Liver (tissue), 9 donors: Measurements from ENCODE around the gene DEPDC5. TPM values are rescaled to one million over a fixed set of nuclear protein-coding genes. Genes with fewer than 3 reads are reported as not detected.

Experiments
- DNase-seq: peaks from one replicate; pipeline ENCODE4 v3.0.0-alpha.2; 2017; ENCODE audit warnings: low spot score
- H3K27ac ChIP-seq, 2 donors: one replicate each; pipeline ENCODE4 v1.7.0; 2013; ENCODE audit warnings: inconsistent platforms in 2 of 2, low read length in 2 of 2, control low read depth in 1 of 2, low read depth in 1 of 2, mild to moderate bottlenecking in 1 of 2
- H3K27me3 ChIP-seq, 4 donors: one replicate each; pipeline versions ENCODE4 v1.6.1 to v1.7.0; 2013; ENCODE audit warnings: low read length in 3 of 4, inconsistent platforms in 1 of 4, mild to moderate bottlenecking in 1 of 4, moderate library complexity in 1 of 4; ENCODE audit not compliant: control insufficient read depth in 4 of 4, insufficient read depth in 4 of 4
- H3K36me3 ChIP-seq, 4 donors: one replicate each; pipeline versions ENCODE4 v1.6.1 to v1.7.0; 2013; ENCODE audit warnings: low read length in 3 of 4, mild to moderate bottlenecking in 3 of 4, low read depth in 1 of 4, moderate library complexity in 1 of 4; ENCODE audit not compliant: control insufficient read depth in 4 of 4, insufficient read depth in 3 of 4
- H3K4me1 ChIP-seq, 4 donors: one replicate each; pipeline versions ENCODE4 v1.6.1 to v1.7.0; 2013; ENCODE audit warnings: low read length in 3 of 4, mild to moderate bottlenecking in 3 of 4, moderate library complexity in 1 of 4; ENCODE audit not compliant: control insufficient read depth in 4 of 4, insufficient read depth in 4 of 4
- H3K4me3 ChIP-seq, 3 donors: one replicate each; pipeline versions ENCODE4 v1.6.1 to v1.7.0; 2013; ENCODE audit warnings: low read length in 3 of 3, control low read depth in 1 of 3, low read depth in 1 of 3, mild to moderate bottlenecking in 1 of 3
- H3K9ac ChIP-seq, 2 donors: one replicate each; pipeline ENCODE4 v1.7.0; 2013; ENCODE audit warnings: low read length in 2 of 2, mild to moderate bottlenecking in 2 of 2, moderate library complexity in 2 of 2, control low read depth in 1 of 2, low read depth in 1 of 2
- H3K9me3 ChIP-seq, 4 donors: one replicate each; pipeline versions ENCODE4 v1.6.1 to v1.7.0; 2013; ENCODE audit warnings: low read length in 3 of 4; ENCODE audit not compliant: control insufficient read depth in 4 of 4
- ATF3 ChIP-seq: IDR thresholded peaks from 2 replicates; pipeline ENCODE4 v1.6.1; 2016; ENCODE audit warnings: antibody characterized with exemption
- EGR1 ChIP-seq, 2 donors: IDR thresholded peaks; 2 replicates each; pipeline ENCODE4 v1.6.1; 2016 to 2018; ENCODE audit warnings: antibody characterized with exemption in 2 of 2, low read depth in 2 of 2
- FOXA1 ChIP-seq: IDR thresholded peaks from 2 replicates; pipeline ENCODE4 v1.6.1; 2016; ENCODE audit warnings: antibody characterized with exemption
- GABPA ChIP-seq, 2 donors: IDR thresholded peaks in 1 of 2; conservative IDR thresholded peaks in 1 of 2; 2 replicates each; pipeline ENCODE4 v1.6.1; 2016; ENCODE audit warnings: antibody characterized with exemption in 2 of 2, mild to moderate bottlenecking in 1 of 2, moderate library complexity in 1 of 2
- HNF4A ChIP-seq, 2 donors: conservative IDR thresholded peaks; 2 replicates each; pipeline ENCODE4 v1.6.1; 2016; ENCODE audit warnings: antibody characterized with exemption in 2 of 2, mild to moderate bottlenecking in 2 of 2
- HNF4G ChIP-seq: IDR thresholded peaks from 2 replicates; pipeline ENCODE4 v1.6.1; 2016; ENCODE audit warnings: antibody characterized with exemption
- JUND ChIP-seq, 2 donors: IDR thresholded peaks; 2 replicates each; pipeline ENCODE4 v1.6.1; 2016; ENCODE audit warnings: antibody characterized with exemption in 2 of 2
- NR2F2 ChIP-seq: IDR thresholded peaks from 2 replicates; pipeline ENCODE4 v1.6.1; 2016; ENCODE audit warnings: antibody characterized with exemption
- RAD21 ChIP-seq, 2 donors: IDR thresholded peaks; 2 replicates each; pipeline ENCODE4 v1.6.1; 2016; ENCODE audit warnings: antibody characterized with exemption in 2 of 2, mild to moderate bottlenecking in 2 of 2
- RXRA ChIP-seq, 2 donors: IDR thresholded peaks; 2 replicates each; pipeline ENCODE4 v1.6.1; 2017 to 2018; ENCODE audit warnings: antibody characterized with exemption in 2 of 2, mild to moderate bottlenecking in 1 of 2
- SP1 ChIP-seq: IDR thresholded peaks from 2 replicates; pipeline ENCODE4 v1.6.1; 2018; ENCODE audit warnings: antibody characterized with exemption, mild to moderate bottlenecking
- TAF1 ChIP-seq: conservative IDR thresholded peaks from 2 replicates; pipeline ENCODE4 v1.6.1; 2016; ENCODE audit warnings: antibody characterized with exemption, mild to moderate bottlenecking
- YY1 ChIP-seq: IDR thresholded peaks from 2 replicates; pipeline ENCODE4 v1.6.1; 2016; ENCODE audit warnings: antibody characterized with exemption, mild to moderate bottlenecking
- ZBTB33 ChIP-seq: IDR thresholded peaks from 2 replicates; pipeline ENCODE4 v1.6.1; 2016; ENCODE audit warnings: antibody characterized with exemption
- WGBS: extraction: QIAGEN DNeasy Blood & Tissue Kit; methylation state at CpG from one replicate; pipeline ENCODE4 v1.1.7; 2013; 5-methylcytosine and 5-hydroxymethylcytosine counted together
- polyA plus RNA-seq, 2 donors: library from polyadenylated mRNA; stranded (reverse) in 1 of 2; unstranded in 1 of 2; fragments of 200-250 nt in 1 of 2; fragments of >200 nt in 1 of 2; fragmentation: Nextera tagmentation in 1 of 2; extraction: Ambion mirVana in 1 of 2; gene quantifications; one replicate each; pipeline versions ENCODE4 v1.2.1 to v1.2.3, GENCODE V29; 2013 to 2015
- total RNA-seq, 2 donors: library from RNA; depleted of rRNA; stranded (reverse); fragments of >200 nt; gene quantifications; one replicate each; pipeline ENCODE4 v1.2.3, GENCODE V29; 2014
- donor health status: healthy.
- donor health status: healthy.
- donor health status: healthy.
- donor health status: healthy.
- donor health status: healthy.

The DEPDC5 gene
- total and polyA plus RNA-seq, 4 donors, result 5.5 to 19.4 (median 12.6) TPM

DNA sequence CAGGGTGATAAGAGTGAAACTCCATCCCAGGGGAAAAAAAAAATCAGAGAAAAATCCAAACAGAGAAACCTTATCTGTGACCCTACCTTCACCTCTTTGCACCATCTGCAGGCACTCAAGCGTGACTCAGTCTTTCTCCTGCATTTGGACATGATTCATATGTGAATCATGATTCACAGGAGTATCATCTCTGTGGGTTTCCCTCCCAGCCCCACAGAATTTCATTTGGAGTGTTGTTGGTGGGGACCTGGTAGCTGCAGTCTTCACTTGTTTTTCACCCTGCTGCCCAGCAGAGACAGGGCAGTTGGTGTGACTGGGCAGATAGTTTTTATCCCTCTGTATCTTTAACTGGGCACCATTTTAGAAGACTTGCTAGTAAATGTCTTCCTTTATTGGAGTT lies 75.7 kb downstream of the DEPDC5 start:
- Histone ChIP-seq H3K4me3 (no peak overlapping the region), H3K9me3 (no peaks in the 10 kb centered on the region), H3K27me3 (no peaks in the 10 kb centered on the region), H3K4me1 (peaks cover 2 to 29% (median 16%) of the 10 kb centered on the region in 4 donors), H3K36me3 (peaks cover 3 to 19% (median 10%) of the 10 kb centered on the region in 4 donors), H3K9ac (no peak overlapping the region), H3K27ac (peak overlapping the region; percentile 62 to 74)
- WGBS, result 66% methylated on average over 1 of the region's 1 CpG
- TF ChIP-seq GABPA (IDR thresholded peaks at IDR 0.05 in 1 of 2, conservative IDR thresholded peaks at IDR 0.05 in 1 of 2) (no peak), ATF3 (no peak), EGR1 (IDR thresholded peaks at IDR 0.05; ENCODE audit: low read depth in 2 of 2) (no peak), YY1 (no peak), TAF1 (no peak), FOXA1 (no peak), NR2F2 (no peak), HNF4G (no peak), HNF4A (conservative IDR thresholded peaks at IDR 0.05) (no peak), RXRA (IDR thresholded peaks at IDR 0.05) (no peak)
- no peak for DNase-seq

DNA sequence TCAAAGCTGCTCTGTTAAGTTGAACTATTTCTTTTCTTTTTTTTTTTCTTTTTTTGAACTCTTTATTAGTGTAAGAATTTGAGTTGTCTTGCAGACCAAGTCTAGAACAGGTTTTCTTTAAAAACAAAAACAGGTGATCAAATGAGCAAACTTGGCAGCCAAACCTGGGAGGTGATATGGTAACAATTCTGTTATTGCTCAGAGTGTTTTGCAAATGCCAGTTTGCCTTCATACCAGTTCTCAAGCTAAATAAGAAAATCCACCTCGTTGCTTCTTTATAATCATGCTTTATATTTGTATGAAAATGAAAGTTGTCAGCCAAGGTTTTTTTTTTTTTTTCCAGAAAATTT lies 76.9 kb downstream of the DEPDC5 start:
- 32% methylated on average over 1 of the region's 1 CpG for WGBS
- no peak for DNase-seq
- no peak overlapping the region for H3K27ac ChIP-seq
- H3K27me3 ChIP-seq, result no peaks in the 10 kb centered on the region
- TF ChIP-seq GABPA (IDR thresholded peaks at IDR 0.05 in 1 of 2, conservative IDR thresholded peaks at IDR 0.05 in 1 of 2) (no peak), YY1 (no peak), JUND (IDR thresholded peaks at IDR 0.05) (no peak), NR2F2 (no peak), HNF4G (no peak), SP1 (no peak), ATF3 (no peak), ZBTB33 (no peak)
- H3K9me3 ChIP-seq, result no peaks in the 10 kb centered on the region
- no peak overlapping the region for H3K4me3 ChIP-seq
- H3K4me1 ChIP-seq, result peaks cover 2 to 36% (median 17%) of the 10 kb centered on the region in 4 donors
- H3K9ac ChIP-seq, result no peak overlapping the region
- peaks cover 3 to 19% (median 13%) of the 10 kb centered on the region in 4 donors for H3K36me3 ChIP-seq

GRCh38 chr22:31833930-31834329 lies 80.1 kb downstream of the DEPDC5 start:
- 81% methylated on average over 1 of the region's 1 CpG for WGBS
- H3K27ac ChIP-seq, result peak overlapping the region in 1 of 2 donors; percentile 15
- H3K4me3 ChIP-seq, result no peak overlapping the region
- TF ChIP-seq RAD21 (IDR thresholded peaks at IDR 0.05), result no peak
- TF ChIP-seq EGR1 (IDR thresholded peaks at IDR 0.05; ENCODE audit: low read depth in 2 of 2), result no peak
- TF ChIP-seq TAF1, result no peak
- peaks cover 2 to 37% (median 17%) of the 10 kb centered on the region in 4 donors for H3K4me1 ChIP-seq
- H3K36me3 ChIP-seq, result peaks cover 4 to 23% (median 15%) of the 10 kb centered on the region in 4 donors
- no peak overlapping the region for H3K9ac ChIP-seq
- no peak for DNase-seq
- no peaks in the 10 kb centered on the region for H3K9me3 ChIP-seq
- no peaks in the 10 kb centered on the region for H3K27me3 ChIP-seq
